ENCODE measurements around the gene RASSF1. TPM values are rescaled to one million over a fixed set of nuclear protein-coding genes. Genes with fewer than 3 reads are reported as not detected.

RASSF1 gene
- total and polyA plus RNA-seq, 2 of the 8 experiments (the other 6 are each of a cell fraction or from before 2014, with no cell fraction given), result 10.3 to 15.7 TPM

DNA sequence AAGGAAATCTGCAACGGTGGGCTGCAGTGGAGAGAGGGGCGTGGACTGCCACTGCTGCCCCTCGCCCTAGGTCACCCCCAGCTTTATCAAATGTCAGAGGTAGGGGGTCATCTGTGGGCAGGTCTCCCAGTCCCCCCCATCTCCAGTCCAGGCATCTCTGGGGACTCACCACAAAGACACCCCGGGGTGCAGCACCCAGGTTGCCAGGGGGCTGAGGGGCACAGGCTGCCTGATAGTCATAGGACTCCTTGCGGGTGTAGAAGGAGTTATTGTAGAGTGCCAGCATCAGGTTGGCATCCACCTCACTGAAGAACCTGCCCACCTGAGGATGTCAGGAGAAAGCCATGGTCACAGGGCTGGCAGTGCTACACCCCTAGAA lies 25.2 kb upstream of the RASSF1 start:
- Histone ChIP-seq H2BK5ac (ENCODE audit: low read depth, low read length) (no peak overlapping the region), H2BK20ac (ENCODE audit: low read length) (no peak overlapping the region), H3K79me1 (ENCODE audit: low read depth, low read length) (0 out of 2 replicates have a peak, but pooled peaks cover 2% of the 10 kb centered on the region), H4K20me1 (replicated peaks in 1 of 2; ENCODE audit: control insufficient read depth in 1 of 2, insufficient read depth in 2 of 2, low read length in 2 of 2) (peaks cover 0 to 2% of the 10 kb centered on the region in 2 experiments), H4K5ac (ENCODE audit: insufficient read length, low read depth, low read length) (no peak overlapping the region), H3K18ac (ENCODE audit: extremely low read depth, low read length) (no peak overlapping the region), H3K14ac (ENCODE audit: insufficient read length) (no peak overlapping the region), H3K4ac (replicated peaks; ENCODE audit: insufficient read length, low read depth, low read length) (no peak overlapping the region), H3K27ac (ENCODE audit: low read depth, low read length) (no peak overlapping the region), H3K4me3 (ENCODE audit: extremely low read depth in 1 of 4, insufficient read depth in 2 of 4, low read depth in 3 of 4, low read length in 4 of 4) (peak overlapping the region; percentile 48 to 68 (median 59)), H3K9me3 (ENCODE audit: insufficient read depth in 2 of 2, low read depth in 1 of 2, low read length in 1 of 2) (no peaks in the 10 kb centered on the region), H4K8ac (ENCODE audit: extremely low read depth, insufficient read depth, low read length) (no peak overlapping the region), H2BK120ac (replicated peaks; ENCODE audit: low read depth, low read length) (no peak overlapping the region), H2AFZ (ENCODE audit: low read length) (no peak overlapping the region), H3K79me2 (ENCODE audit: control insufficient read depth in 1 of 2, insufficient read depth in 2 of 2, low read length in 2 of 2) (no peaks in the 10 kb centered on the region), H3K27me3 (replicated peaks in 1 of 4; ENCODE audit: control insufficient read depth in 3 of 4, extremely low read depth in 1 of 4, insufficient read depth in 3 of 4, low read length in 3 of 4) (peaks cover 0 to 5% (median 2%) of the 10 kb centered on the region in 4 experiments; a peak in 3 of 7 replicates), H3K36me3 (ENCODE audit: control insufficient read depth in 2 of 4, insufficient read depth in 4 of 4, low read length in 3 of 4) (no peaks in the 10 kb centered on the region), H2AK5ac (ENCODE audit: low read depth, low read length) (no peak overlapping the region), H3K56ac (replicated peaks; ENCODE audit: insufficient read length, low read depth, low read length) (no peak overlapping the region), H3K9ac (replicated peaks in 1 of 4; ENCODE audit: extremely low read depth in 1 of 4, low read depth in 3 of 4, low read length in 3 of 4) (peak overlapping the region in 3 of 4 experiments; percentile 3 to 58 (median 49); a peak in 4 of 7 replicates), H2BK15ac (ENCODE audit: low read length) (no peak overlapping the region), H4K91ac (replicated peaks; ENCODE audit: insufficient read length, low read length) (no peak overlapping the region), H3K4me1 (replicated peaks in 1 of 4; ENCODE audit: control insufficient read depth in 3 of 4, insufficient read depth in 4 of 4, low read length in 3 of 4) (peaks cover 0 to 15% (median 10%) of the 10 kb centered on the region in 4 experiments; a peak in 6 of 7 replicates), H3K23me2 (ENCODE audit: low read depth, low read length) (peaks cover 12% of the 10 kb centered on the region; the same call in 1 of the 2 replicates), H2BK12ac (ENCODE audit: low read depth, low read length) (no peak overlapping the region), H3K4me2 (ENCODE audit: insufficient read depth in 1 of 2, low read depth in 2 of 2, low read length in 2 of 2) (peak overlapping the region; percentile 76 to 91), H3K23ac (ENCODE audit: insufficient read length) (no peak overlapping the region)
- no peak for DNase-seq (ENCODE audit: low read depth in 1 of 2, low spot score in 2 of 2)
- CTCF ChIA-PET (ENCODE audit: partially characterized antibody), result interaction anchor here (0.8 to 2.7 kb wide), 8 partner anchors 9 to 251 kb away, joined by 3 to 9 read pairs (median 4); partner anchors contain the start of gene MAPKAPK3
- 85% methylated on average over 5 of the region's 5 CpGs; no CpG with 5 or more reads in 1 of the 2 experiments for WGBS, 2 experiments (ENCODE audit: extremely low coverage in 1 of 2, insufficient coverage in 1 of 2, insufficient read length in 1 of 2, insufficient replicate concordance in 2 of 2, low coverage in 1 of 2, low lambda C conversion rate in 2 of 2, missing lambda C conversion rate in 1 of 2)
- TF ChIP-seq JUN (IDR thresholded peaks at IDR 0.05; ENCODE audit: low read depth, low read length) (no peak), TBP (IDR thresholded peaks at IDR 0.05; ENCODE audit: low read depth, low read length) (no peak), SUZ12 (IDR thresholded peaks at IDR 0.05; ENCODE audit: low read length) (no peak), GTF2F1 (IDR thresholded peaks at IDR 0.05; ENCODE audit: borderline replicate concordance, low read depth, low read length) (no peak), KDM4A (IDR thresholded peaks at IDR 0.05; ENCODE audit: low read depth, low read length, severe bottlenecking) (no peak), SIN3A (conservative IDR thresholded peaks at IDR 0.05 in 1 of 2, IDR thresholded peaks at IDR 0.05 in 1 of 2; ENCODE audit: low read depth in 1 of 2, low read length in 2 of 2) (no peak), RAD21 (IDR thresholded peaks at IDR 0.05 in 1 of 2, conservative IDR thresholded peaks at IDR 0.05 in 1 of 2; ENCODE audit: low read depth in 2 of 2, low read length in 2 of 2) (no peak; a peak in 1 of 4 replicates), SP1 (IDR thresholded peaks at IDR 0.05; ENCODE audit: low read depth, low read length) (no peak), CREB1 (IDR thresholded peaks at IDR 0.05) (no peak), NANOG (IDR thresholded peaks at IDR 0.05; ENCODE audit: insufficient read depth, low read depth, low read length, poor library complexity, severe bottlenecking) (no peak), KDM1A (IDR thresholded peaks at IDR 0.05; ENCODE audit: borderline replicate concordance, low read length) (no peak)
- POLR2A ChIA-PET (ENCODE audit: partially characterized antibody), result interaction anchor here (0.8 to 2.5 kb wide), 5 partner anchors 10 to 137 kb away, joined by 3 to 22 read pairs (median 4); partner anchors contain the start of genes CYB561D2 and NPRL2
- no peak for FAIRE-seq

Data from H1 (cell line).